Aorta (tissue), 5 donors: Measurements from ENCODE around the gene THSD4. TPM values are rescaled to one million over a fixed set of nuclear protein-coding genes. Genes with fewer than 3 reads are reported as not detected.

ENCODE experiments used
- ATAC-seq: fragments of 200-7000 bp; cut with Tn5 transposase; one replicate; pipeline ENCODE4 v1.9.1; 2022; ENCODE audit warnings: moderate library complexity; ENCODE audit not compliant: low FRiP score
- DNase-seq, 2 donors: peaks; one replicate each; pipeline ENCODE4 v3.0.0-alpha.2; 2020
- H3K27ac ChIP-seq, 2 donors: one replicate each; pipeline ENCODE4 v1.5.1; 2013; ENCODE audit warnings: low read length in 2 of 2, mild to moderate bottlenecking in 2 of 2, moderate library complexity in 2 of 2, control low read depth in 1 of 2, inconsistent platforms in 1 of 2, low read depth in 1 of 2
- H3K27me3 ChIP-seq, 2 donors: one replicate each; pipeline ENCODE4 v1.6.1; 2013; ENCODE audit warnings: control low read depth in 1 of 2, low read length in 1 of 2, mild to moderate bottlenecking in 1 of 2, moderate library complexity in 1 of 2; ENCODE audit not compliant: insufficient read depth in 2 of 2, control insufficient read depth in 1 of 2
- H3K36me3 ChIP-seq, 2 donors: one replicate each; pipeline ENCODE4 v1.6.1; 2013; ENCODE audit warnings: control low read depth in 1 of 2, low read length in 1 of 2, mild to moderate bottlenecking in 1 of 2; ENCODE audit not compliant: insufficient read depth in 2 of 2, control insufficient read depth in 1 of 2
- H3K4me1 ChIP-seq, 2 donors: one replicate each; pipeline ENCODE4 v1.6.1; 2013; ENCODE audit warnings: low read length in 2 of 2, control low read depth in 1 of 2, mild to moderate bottlenecking in 1 of 2, moderate library complexity in 1 of 2; ENCODE audit not compliant: insufficient read depth in 2 of 2, control insufficient read depth in 1 of 2
- H3K4me3 ChIP-seq, 2 donors: one replicate each; pipeline ENCODE4 v1.5.1; 2013; ENCODE audit warnings: low read length in 2 of 2, control low read depth in 1 of 2, mild to moderate bottlenecking in 1 of 2
- H3K9me3 ChIP-seq: one replicate; pipeline ENCODE4 v1.6.1; 2013; ENCODE audit warnings: mild to moderate bottlenecking, low read length; ENCODE audit not compliant: control insufficient read depth
- whole genome bisulfite sequencing, 2 donors: extraction: QIAGEN DNeasy Blood & Tissue Kit; methylation state at CpG; one replicate each; pipeline ENCODE4 v1.1.7; 2013; 5-methylcytosine and 5-hydroxymethylcytosine counted together
- intact Hi-C, 2 donors: fragments of 100-400 bp; cut with DNase I; formaldehyde crosslinking; loops; one replicate each; pipeline versions ENCODE4 v1.14.2 to v1.15.0; 2022
- polyA plus RNA-seq, 2 donors: library from polyadenylated mRNA; stranded (reverse); fragments of 200-250 nt; gene quantifications; one replicate each; pipeline ENCODE4 v1.2.3, GENCODE V29; 2013
- total RNA-seq, 2 donors: library from RNA; stranded (reverse); fragmentation: NEBNext Ultra II Directional; extraction: Animal tissue kit (Norgen Biotek cat#: 25700); gene quantifications; one replicate each; pipeline ENCODE4 v1.2.1, GENCODE V29; 2021
- donor health status: healthy with polysubstance abuse.
- donor health status: Bipolar disorder and iron deficiency.
- donor health status: DM: no; HTN: no; CAD: no.
- donor health status: DM: no; HTN: no; CAD: no.
- donor health status: DM: yes; HTN: yes; CAD: no.

The THSD4 gene
- total and polyA plus RNA-seq, 4 donors = 6.3 to 143 (median 30.3) TPM

DNA sequence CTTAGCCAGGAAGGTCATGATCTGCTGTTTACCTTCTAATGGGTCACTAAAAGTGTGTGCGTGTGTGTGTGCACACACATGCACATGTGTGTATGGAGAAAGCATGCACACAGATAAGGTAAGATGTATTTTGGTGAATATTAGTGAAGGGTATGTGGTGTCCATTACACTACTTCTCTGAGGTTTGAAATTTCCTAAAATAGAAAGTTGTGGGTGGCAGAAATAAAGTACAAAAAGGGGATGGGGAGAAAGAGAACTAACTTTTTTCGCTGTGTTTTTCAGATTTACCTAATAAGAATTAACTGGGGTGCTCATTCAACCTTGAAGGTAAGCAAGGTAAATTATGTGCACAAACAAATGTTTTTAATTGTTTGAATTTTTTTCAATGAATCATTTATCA is 670.7 kb downstream of the THSD4 start:
- H3K36me3 ChIP-seq = no peaks in the 10 kb centered on the region
- H3K9me3 ChIP-seq = no peaks in the 10 kb centered on the region
- no peak overlapping the region for H3K4me3 ChIP-seq
- H3K27ac ChIP-seq = no peak overlapping the region
- WGBS, 2 donors = 87 to 94% methylated on average over 2 of the region's 2 CpGs
- DNase-seq = no peak
- H3K27me3 ChIP-seq = no peaks in the 10 kb centered on the region
- no peaks in the 10 kb centered on the region for H3K4me1 ChIP-seq
- intact Hi-C loops = no loop called here
- no peak for ATAC-seq

DNA sequence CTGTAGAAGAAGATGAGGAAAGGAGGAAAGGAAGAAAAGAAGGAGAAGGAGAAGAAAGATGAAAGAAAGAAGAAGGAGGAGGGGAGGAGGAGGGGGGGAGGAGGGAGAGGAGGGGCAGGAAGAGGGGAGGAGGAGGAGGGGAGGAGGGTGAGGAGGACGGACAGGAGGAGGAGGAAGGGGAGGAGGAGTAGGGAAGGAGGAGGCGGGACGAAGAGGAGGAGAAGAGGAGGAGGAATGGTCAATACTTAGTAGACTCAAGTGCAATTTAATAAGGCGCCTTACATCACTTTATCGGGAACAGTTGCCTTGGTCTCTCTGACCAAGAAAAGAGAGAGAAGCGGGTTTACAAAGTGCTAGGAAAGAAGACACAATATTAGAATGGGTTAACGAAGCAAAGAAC is 671.4 kb downstream of the THSD4 start:
- H3K27me3 ChIP-seq = no peaks in the 10 kb centered on the region
- no peaks in the 10 kb centered on the region for H3K9me3 ChIP-seq
- H3K27ac ChIP-seq = no peak overlapping the region
- H3K4me3 ChIP-seq = no peak overlapping the region
- ATAC-seq (no peak), DNase-seq (no peak)
- H3K36me3 ChIP-seq = no peaks in the 10 kb centered on the region
- 89 to 90% methylated on average over 7 of the region's 7 CpGs for WGBS, 2 donors
- intact Hi-C loops = no loop called here
- no peaks in the 10 kb centered on the region for H3K4me1 ChIP-seq

DNA sequence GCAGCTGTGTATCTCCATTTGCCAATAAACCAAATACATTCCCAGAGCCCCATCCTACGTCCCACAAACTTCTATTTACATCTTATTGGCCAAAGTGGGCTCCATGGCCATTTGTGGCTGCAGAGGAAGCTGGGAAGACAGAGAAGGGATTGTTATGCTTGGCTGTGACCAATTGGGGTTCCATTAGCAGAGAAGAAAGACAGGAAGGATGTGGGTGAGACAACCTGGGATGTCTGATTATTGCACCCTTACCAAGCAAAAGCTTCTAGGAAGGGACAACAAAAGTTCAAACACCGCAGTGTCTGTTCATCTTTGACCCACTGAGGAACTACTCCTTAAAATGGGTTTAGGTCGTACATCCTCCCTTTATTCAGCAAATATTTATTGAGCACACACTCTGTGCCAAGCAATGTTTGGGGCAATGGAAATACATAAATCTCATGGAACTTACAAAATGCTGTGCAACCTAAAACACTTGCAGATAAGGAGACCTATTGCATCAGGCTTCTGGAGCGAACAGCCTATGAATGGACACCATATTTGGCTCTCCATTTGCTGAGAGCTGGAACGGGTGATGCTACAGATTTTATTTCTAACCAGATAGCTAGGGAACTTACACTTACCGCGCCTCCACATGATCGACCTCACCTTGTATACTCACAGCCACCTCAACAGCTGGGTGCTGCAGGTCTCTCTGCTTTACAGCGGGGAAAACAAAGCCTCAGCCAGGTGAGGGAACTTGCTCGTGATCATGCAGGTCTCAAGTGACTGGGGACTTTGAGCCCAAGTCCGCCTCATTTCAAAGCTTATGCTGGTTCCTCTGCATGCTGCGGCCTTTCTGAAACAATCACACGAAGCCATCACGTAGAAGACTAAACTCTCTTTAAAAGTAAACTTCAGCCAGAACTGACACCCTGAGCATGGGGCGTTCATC is 673.6 kb downstream of the THSD4 start:
- intact Hi-C loops = no loop called here
- DNase-seq (no peak), ATAC-seq (no peak)
- H3K36me3 ChIP-seq = no peaks in the 10 kb centered on the region
- no peak overlapping the region for H3K27ac ChIP-seq
- peaks cover 0 to 4% of the 10 kb centered on the region in 2 donors for H3K4me1 ChIP-seq
- H3K27me3 ChIP-seq = no peaks in the 10 kb centered on the region
- H3K9me3 ChIP-seq = no peaks in the 10 kb centered on the region
- no peak overlapping the region for H3K4me3 ChIP-seq
- 86 to 89% methylated on average over 15 of the region's 15 CpGs for WGBS, 2 donors

DNA sequence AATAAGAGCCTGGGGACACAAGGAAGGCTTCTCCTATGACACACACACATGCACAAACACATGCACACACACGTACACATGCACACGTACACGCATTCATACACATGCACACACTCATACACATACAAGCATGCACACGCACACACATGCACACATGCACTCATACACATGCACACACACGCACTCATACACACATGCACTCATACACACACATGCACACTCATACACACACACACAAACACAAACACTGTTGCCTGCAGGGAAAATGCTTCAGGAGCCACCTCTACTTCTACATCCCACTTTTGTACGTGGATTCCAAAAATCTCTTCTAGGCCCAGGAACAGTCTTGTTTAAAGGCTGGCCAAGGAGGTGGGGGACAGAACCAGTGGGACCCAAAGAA is 674.3 kb downstream of the THSD4 start:
- no peak overlapping the region for H3K4me3 ChIP-seq
- no peaks in the 10 kb centered on the region for H3K27me3 ChIP-seq
- WGBS, 2 donors = 86 to 96% methylated on average over 6 of the region's 6 CpGs
- ATAC-seq = no peak
- no peaks in the 10 kb centered on the region for H3K36me3 ChIP-seq
- no peak for DNase-seq
- intact Hi-C loops = no loop called here
- peaks cover 0 to 4% of the 10 kb centered on the region in 2 donors for H3K4me1 ChIP-seq
- no peaks in the 10 kb centered on the region for H3K9me3 ChIP-seq
- no peak overlapping the region for H3K27ac ChIP-seq

- intact Hi-C loops = no loop called here
- Histone ChIP-seq H3K27ac (no peak overlapping the region), H3K4me3 (no peak overlapping the region), H3K9me3 (no peaks in the 10 kb centered on the region), H3K36me3 (no peaks in the 10 kb centered on the region), H3K4me1 (peaks cover 0 to 4% of the 10 kb centered on the region in 2 donors), H3K27me3 (no peaks in the 10 kb centered on the region)
- DNase-seq = no peak
- 56 to 57% methylated on average over 10 of the region's 10 CpGs for WGBS, 2 donors
- no peak for ATAC-seq
Measured at GRCh38 chr15:71790081-71790480, 674.8 kb downstream of the THSD4 start.

DNA sequence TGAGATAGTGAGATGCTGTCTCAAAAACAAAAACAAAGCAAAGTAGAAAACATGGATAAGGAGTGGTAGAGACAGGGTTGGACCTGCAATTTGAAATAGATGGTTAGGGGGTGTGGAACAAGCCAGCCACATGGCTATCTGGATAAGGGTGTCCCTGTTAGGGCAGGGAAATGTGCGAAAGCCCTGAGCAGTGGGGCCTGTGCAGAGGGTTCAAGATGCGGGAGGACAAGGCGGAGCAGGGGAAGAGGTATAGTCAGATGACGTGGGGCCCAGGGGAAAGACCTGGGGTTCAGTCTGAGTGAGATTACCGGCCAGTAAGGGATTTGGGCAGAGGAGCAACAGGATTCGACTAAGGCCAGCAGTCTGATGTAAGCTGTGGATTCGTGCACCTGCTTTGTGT is 676.7 kb downstream of the THSD4 start:
- ATAC-seq (no peak), DNase-seq (peak in 1 of 2 donors; percentile 20)
- WGBS, 2 donors = 84 to 86% methylated on average over 7 of the region's 7 CpGs
- H3K4me1 ChIP-seq = peaks cover 0 to 4% of the 10 kb centered on the region in 2 donors
- H3K9me3 ChIP-seq = no peaks in the 10 kb centered on the region
- no peaks in the 10 kb centered on the region for H3K27me3 ChIP-seq
- intact Hi-C loops = no loop called here
- H3K36me3 ChIP-seq = no peaks in the 10 kb centered on the region
- no peak overlapping the region for H3K4me3 ChIP-seq
- no peak overlapping the region for H3K27ac ChIP-seq

DNA sequence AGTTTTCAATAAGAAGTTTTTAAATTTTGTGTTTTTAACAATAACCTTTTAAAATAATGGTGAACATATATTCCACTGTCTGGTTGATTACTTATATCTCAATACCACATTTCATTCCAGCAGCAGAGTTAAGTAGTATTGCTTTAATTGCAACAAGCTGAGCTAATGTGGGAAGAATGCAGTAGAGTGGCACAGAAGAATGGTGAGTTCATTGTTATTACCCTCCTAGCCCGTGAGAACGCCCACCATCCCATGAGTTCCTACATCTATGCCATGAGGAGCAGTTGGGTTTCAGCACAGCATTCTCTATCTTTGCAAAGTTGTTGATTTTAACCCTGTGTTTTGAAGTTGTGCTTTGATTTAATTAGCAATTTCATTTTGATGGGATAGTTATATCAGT is 677.2 kb downstream of the THSD4 start:
- intact Hi-C loops = no loop called here
- no peaks in the 10 kb centered on the region for H3K9me3 ChIP-seq
- no peak overlapping the region for H3K4me3 ChIP-seq
- DNase-seq (no peak), ATAC-seq (no peak)
- no peaks in the 10 kb centered on the region for H3K36me3 ChIP-seq
- no peak overlapping the region for H3K27ac ChIP-seq
- peaks cover 0 to 4% of the 10 kb centered on the region in 2 donors for H3K4me1 ChIP-seq
- 2 to 7% methylated on average over 2 of the region's 2 CpGs for WGBS, 2 donors
- no peaks in the 10 kb centered on the region for H3K27me3 ChIP-seq

- no peaks in the 10 kb centered on the region for H3K9me3 ChIP-seq
- no peak for DNase-seq
- H3K27me3 ChIP-seq = no peaks in the 10 kb centered on the region
- H3K27ac ChIP-seq = no peak overlapping the region
- H3K4me3 ChIP-seq = no peak overlapping the region
- ATAC-seq = no peak
- H3K36me3 ChIP-seq = no peaks in the 10 kb centered on the region
- intact Hi-C loops = no loop called here
- H3K4me1 ChIP-seq = no peaks in the 10 kb centered on the region
- 76 to 83% methylated on average over 6 of the region's 6 CpGs for WGBS, 2 donors
Measured at GRCh38 chr15:71798641-71799040, 683.4 kb downstream of the THSD4 start.

GRCh38 chr15:71800190-71800589 is 684.9 kb downstream of the THSD4 start:
- Histone ChIP-seq H3K27ac (no peak overlapping the region), H3K9me3 (no peaks in the 10 kb centered on the region), H3K4me3 (no peak overlapping the region), H3K36me3 (no peaks in the 10 kb centered on the region), H3K27me3 (no peaks in the 10 kb centered on the region), H3K4me1 (no peaks in the 10 kb centered on the region)
- intact Hi-C loops = loop anchor here (2.0 to 10.0 kb wide), 6 partner anchors 55 to 828 kb away; no protein-coding TSS in a partner anchor
- WGBS, 2 donors = 90 to 94% methylated on average over 3 of the region's 3 CpGs
- ATAC-seq (no peak), DNase-seq (no peak)
